GM19099 (cell line): ENCODE data around the gene PTPRCAP.

ENCODE experiments used
- POLR2A ChIP-seq: IDR thresholded peaks from 3 replicates; pipeline ENCODE4 v1.6.1; 2011; ENCODE audit warnings: low read depth; ENCODE audit not compliant: insufficient read length; ENCODE audit errors: extremely low read depth

The PTPRCAP gene

DNA sequence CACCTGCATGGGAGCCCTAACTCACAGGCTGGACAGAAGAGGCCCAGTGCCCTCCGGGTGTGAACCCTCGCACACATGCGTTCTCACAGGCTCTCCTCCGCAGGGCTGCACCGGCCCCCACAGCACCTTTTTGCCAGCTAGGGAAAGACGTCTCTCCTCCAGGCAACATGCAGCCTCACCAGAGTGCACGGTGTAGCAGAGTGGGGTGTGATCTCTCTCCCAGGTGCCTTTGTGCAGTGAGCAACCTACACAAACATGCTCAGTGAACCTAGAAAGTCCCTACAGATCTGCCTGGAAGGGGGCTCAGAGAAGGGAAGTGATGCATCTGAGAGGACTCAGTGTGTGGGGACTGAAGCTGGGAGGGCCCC is 25.7 kb downstream of the PTPRCAP start:
- TF ChIP-seq POLR2A = no peak

DNA sequence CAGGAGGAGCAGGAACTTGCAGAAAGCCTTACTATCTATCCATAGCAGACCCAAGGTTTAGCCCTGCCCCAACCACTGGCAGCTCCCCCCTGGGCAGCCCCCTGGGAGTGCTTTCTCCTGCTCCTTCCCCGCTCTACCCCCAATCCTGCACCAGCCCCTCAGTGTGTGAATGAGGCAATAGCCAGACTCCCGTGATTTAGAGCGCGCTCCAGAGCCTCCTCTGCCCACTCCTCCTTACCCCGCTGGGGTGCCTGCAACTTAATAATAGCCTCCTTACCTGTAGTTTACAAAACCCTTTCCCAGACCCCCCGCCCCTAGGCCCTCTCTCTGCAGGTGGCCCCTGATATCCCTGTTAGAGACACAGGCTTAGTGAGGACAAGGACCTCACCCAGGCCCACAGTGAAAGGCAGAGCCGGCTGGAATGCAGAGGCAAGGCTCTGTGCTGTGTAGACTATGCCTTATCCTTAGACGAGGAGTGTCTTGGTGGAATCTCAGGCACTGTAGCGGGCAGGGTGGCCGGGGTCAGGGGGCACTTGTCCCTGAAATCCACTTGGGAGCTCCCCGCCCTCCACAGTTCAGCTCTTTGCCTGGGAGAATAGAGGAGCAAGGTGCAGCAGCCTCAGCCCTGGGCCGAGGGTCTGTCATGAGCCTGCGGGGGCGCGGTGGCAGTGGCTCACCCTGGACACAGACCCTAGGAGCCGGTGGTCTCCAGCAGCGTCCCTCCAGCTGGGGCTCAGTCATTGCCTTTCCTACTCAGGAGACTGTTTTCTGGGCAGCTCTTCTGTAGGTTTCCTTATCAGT is 26.3 kb downstream of the PTPRCAP start:
- TF ChIP-seq POLR2A = no peak

DNA sequence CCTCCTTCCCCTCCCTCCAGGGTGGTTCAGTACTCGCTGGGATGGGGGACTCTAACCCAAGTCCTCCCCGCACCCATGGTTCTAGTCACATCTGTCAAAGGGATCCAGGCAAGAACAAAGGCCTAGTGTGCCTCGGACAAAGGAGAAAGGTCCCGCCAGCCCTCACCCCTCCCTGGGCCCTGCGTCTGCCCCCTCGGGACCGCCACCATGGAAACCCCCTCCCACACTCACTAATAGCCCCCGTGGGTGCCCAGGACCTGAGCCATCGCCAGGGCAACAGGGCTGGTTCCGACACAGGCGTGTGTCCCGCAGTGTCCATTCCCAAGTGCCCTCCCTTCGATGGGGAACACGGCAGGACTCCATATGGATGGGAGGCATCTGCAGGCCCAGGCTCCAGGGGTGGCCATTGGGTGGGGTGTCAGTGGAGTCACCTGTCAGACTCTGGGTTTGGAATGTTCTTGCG is 27.1 kb downstream of the PTPRCAP start:
- peak; percentile 40 for TF ChIP-seq POLR2A

DNA sequence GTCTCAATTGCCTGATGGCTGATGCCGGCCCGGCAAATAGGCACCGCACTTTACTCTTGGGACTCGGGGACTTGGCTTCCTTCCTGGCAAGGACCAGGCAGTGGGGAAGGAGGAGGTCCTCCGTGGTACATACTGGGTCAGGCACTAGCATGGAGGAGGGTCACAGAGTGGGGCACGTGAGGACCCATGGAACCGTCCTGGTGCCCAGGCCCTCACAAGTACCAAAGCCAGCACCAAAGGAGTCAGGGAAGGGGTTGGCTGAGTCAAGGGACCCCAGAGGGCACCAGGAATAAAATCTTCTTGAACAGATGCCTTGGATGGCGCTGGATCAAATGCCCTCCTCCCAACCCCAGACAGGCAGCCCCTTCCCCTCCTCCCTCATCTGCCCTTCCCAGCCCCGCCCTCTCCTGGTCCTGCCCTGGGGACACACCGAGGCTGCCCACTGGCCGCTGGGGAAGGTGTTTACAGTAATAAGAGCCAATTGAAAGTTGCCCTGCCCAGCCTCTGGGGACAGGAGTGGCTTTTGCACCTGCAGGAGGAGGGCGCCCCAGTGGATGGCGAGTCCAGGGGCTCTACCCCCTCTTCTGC is 27.6 kb downstream of the PTPRCAP start:
- TF ChIP-seq POLR2A = no peak

DNA sequence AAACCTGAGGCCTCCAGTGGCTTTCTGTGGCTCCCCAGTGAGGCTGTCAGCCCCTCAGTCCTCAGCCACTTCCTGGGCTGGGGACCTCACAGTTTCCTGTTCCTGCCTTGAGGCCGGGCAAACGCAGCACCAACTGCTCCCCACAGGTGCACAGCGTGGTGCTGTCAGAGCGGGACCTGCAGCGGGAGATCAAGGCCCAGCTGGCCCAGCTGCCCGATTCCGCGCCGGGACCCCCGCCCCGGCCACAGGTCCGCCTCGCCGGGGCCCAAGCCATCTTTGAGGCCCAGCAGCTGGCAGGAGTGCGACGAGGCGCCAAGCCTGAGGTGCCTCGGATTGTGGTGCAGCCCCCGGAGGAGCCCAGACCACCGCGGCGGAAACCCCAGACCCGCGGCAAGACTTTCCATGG is 28.2 kb downstream of the PTPRCAP start:
- peak; percentile 76 for TF ChIP-seq POLR2A

DNA sequence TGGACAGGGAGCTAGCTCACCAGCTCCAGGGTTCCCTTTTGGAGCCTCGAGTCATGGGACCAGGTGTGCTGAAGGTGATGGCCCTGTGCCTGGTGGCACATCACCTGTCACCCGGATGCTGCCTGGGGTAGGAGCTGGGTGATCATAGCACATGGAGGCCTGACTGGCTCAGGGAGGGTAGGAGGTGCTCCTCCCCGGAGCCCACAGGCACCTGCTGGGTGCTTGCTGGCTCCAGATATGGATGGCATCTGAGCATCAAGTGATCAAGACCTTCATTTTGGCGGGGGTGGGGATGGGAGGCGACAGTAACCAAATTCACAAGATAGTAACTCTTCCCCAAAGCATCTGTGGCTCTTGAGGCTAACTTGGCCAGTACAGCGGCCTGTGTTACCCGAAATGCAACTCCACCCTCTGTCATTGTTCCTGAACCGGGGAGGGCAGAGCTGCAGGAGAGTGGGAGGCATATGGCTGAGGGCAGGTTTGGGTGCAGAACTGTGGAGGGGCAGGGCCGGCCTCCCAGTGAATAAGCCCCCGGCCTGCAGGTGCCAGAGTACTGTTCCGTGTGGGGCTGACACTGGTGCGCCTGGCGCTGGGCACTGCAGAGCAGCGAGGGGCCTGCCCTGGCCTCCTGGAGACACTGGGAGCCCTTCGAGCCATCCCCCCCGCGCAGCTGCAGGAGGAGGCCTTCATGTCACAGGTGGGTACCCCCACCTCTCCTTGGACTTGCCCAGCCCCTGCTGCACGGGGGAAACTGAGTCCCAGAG is 28.9 kb downstream of the PTPRCAP start:
- no peak for TF ChIP-seq POLR2A

DNA sequence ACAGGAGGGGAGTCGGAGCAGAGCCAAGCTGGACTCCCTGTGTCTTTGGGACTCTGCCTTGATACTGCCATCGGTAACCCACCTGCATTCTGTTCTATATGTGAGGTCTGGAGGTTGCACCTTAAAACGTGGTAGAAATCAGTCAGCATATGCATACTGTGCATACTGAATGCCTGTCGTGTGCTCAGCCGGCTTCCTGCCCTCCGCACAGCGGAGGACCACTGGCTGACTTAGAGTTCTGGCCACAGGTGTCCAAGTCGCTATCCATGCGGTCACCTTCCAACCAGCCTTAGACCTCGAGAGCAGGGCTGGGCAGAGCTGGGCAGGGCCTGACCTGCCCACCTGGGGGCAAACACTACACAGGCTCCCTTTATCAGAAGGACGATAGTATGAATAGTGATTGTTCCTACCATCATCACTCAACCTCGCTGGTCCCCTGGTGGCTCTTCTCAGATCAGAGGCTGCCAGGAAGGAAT is 29.8 kb downstream of the PTPRCAP start:
- no peak for TF ChIP-seq POLR2A

DNA sequence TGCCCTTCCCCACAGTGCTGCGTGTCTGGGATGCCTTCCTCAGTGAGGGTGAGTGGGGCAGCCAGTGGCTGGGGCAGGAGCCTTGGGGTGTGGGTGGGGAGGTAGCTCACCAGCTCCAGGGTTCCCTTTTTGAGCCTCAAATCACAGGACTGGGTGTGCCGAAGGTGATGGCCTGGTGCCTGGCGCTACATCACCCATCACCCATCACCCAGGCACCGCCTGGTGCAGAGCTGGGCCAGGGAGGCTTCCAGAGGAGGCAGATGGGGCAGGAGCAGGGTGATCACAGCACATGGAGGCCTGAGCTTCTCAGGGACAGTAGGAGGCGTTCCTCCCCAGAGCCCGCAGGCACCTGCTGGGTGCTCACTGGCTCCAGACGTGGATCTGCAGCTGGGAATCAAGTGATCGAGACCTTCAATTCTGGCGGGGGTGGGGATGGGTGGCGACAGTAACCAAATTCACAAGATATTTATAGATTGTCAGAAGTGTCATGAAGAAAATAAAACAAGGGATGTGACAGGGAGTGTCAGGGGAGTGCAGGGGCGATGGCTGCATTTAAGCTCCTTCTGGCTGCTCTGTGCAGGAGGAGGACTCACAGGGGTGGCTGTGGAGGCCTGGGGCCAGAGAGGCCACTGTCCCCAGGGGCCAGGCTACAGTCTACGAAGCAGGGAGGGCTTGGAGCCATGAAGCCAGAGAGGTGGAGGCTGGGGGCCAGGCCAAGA is 30.4 kb downstream of the PTPRCAP start:
- TF ChIP-seq POLR2A = no peak

DNA sequence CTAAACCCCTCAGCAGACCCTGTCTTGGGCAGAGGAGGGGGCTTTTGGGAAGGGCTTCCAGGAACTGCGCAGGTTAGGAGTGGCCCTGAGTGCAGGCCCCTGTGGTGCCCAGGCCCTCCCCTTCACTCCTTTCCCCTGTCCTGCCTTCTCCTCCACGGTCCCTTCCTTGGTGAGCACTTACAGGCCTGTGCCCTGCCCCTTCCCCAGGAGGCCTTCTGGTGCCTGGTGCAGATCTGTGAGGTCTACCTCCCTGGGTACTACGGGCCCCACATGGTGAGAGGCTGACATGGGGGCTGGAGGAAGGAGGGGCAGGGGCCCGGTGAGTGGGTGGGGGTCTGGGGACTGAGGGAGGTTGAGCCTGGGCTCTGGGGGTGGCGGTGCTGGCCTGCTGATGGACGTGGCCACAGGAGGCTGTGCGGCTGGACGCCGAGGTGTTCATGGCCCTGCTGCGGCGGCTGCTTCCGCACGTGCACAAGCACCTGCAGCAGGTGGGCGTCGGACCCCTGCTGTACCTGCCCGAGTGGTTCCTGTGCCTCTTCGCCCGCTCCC is 31.0 kb downstream of the PTPRCAP start:
- no peak for TF ChIP-seq POLR2A

DNA sequence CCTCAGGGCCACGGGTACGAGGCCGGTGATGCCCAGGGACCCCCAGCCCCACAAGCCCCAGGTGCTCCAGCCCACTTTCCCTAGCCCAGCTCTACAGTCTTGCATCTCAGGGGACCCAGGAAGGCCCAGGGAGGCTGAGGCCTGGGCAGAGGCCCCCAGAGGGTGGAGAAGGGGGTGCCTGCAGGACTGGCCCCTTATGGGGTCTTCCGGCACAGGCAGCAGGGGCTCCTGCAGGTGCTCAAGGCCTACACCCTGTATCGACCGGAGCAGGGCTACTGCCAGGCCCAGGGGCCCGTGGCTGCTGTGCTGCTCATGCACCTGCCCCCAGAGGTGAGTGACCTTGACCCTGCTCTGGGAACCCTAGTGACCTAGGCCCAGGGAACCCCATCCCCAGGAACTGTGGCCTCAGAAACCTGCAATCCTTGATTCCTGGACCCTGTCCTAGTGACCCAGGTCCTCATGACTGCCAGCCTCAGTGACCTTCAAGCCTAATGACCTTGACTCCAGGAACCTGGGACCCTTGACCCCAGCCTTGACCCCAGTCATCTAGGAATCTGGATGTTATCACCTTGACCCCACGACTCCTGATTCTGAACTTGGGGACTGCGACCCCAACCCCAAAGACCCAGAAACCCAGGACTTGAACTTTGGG is 31.7 kb downstream of the PTPRCAP start:
- no peak for TF ChIP-seq POLR2A

DNA sequence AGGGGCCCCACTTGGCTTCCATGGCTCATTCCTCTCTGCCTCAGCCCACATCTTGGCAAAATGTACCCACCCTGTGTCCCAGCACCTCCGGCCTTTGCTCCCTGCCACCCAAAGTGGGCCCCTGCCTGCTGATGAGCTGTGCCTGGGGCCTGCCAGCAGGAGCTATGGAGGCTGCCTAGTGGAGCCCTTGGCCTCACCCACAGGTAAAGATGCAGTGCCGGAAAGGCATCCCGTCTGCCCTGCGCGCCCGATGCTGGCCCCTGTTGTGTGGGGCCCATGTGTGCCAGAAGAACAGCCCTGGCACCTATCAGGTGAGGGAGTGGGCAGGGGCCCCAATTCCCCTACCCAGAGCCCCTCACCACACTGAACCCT is 32.3 kb downstream of the PTPRCAP start:
- TF ChIP-seq POLR2A = no peak

DNA sequence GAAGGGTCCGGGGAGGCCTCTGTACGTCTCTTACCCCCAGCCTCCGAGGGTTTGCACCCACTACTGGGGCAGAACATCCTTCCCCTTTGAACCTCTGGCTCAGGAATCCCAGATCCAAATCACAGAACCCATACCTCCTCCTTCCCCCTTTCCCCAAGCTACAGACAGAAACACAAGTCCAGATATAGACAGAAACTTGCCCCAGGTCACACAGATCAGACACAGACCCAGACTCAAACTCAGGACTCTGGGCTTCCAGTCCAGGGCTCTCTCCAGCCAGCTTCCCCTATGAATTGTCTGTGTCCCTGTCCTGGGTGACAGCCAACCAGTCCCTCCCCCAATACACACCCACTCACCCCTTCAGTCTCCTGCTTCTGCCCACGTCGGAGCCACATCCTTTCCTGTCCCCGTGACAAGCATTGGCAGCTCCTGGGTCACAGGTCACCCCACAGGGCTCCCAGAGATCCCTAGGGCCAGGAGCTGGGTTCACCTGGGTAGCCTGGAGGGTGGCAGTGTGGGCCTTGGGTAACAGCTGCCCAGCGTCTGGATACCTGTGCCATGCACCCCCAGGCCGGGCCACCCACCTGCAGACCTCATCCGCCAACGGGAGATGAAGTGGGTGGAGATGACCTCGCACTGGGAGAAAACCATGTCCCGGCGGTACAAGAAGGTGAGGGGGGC is 32.8 kb downstream of the PTPRCAP start:
- TF ChIP-seq POLR2A = no peak

DNA sequence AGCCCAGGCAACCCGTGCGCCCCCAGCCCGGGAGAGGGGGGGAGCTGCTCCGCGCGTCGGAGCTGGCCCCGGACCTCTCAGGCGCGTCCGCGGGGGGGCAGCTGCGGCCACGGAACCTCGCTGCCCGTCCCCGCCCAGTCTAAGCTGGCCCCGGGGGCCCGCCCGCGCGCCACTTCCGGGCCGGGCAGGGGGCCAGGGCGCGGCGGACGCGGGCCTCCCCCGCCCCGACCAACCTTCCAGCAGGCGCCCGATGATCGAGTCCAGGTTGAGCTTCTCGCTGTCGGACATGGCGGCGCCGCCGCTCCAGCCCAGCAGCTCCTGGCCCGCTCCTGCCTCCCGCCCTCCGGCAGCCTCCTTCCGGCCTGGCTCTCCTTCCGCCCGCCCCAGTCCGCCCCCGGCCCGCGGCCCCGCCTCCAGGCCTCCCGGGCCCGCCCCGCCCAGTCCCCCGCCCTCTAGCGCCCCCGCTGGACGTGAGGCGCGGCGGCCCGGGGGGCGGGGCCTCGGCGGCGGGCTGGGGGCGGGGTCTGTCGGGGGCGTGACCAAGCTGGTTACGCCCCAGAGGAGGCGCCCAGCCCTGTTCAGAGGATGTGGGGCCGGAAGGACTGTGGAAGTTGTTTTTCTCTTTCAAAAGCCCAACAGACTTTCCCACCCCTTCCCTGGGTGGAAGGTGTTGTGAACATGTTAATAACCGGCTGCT is 35.8 kb downstream of the PTPRCAP start, which contains the start of gene PPP1CA:
TSS of gene PPP1CA (minus strand) at position 364 of the 697 bp plus-strand sequence. CDS start at position 288, 76 bp downstream.
- TF ChIP-seq POLR2A = peak; percentile 95
